HepG2 (cell line): ENCODE measurements around the gene COASY. TPM values are rescaled to one million over a fixed set of nuclear protein-coding genes. Genes with fewer than 3 reads are reported as not detected.

Experiments used
- CENPX ChIP-seq: sonication (generic); formaldehyde crosslinking; IDR thresholded peaks from 2 replicates; pipeline ENCODE4 v1.9.0; 2021; ENCODE audit warnings: mild to moderate bottlenecking, missing genetic modification reagents, moderate library complexity
- IKZF4 ChIP-seq: sonication (generic); formaldehyde crosslinking; IDR thresholded peaks from 2 replicates; pipeline ENCODE4 v1.5.1; 2020; ENCODE audit warnings: borderline replicate concordance, mild to moderate bottlenecking, low read depth, missing genetic modification reagents; ENCODE audit errors: not compliant biosample characterization
- MED8 ChIP-seq: sonication (generic); formaldehyde crosslinking; IDR thresholded peaks from 2 replicates; pipeline ENCODE4 v1.8.1; 2023; ENCODE audit warnings: mild to moderate bottlenecking, missing genetic modification reagents; ENCODE audit not compliant: insufficient replicate concordance
- MXI1 ChIP-seq: IDR thresholded peaks from 3 replicates; pipeline ENCODE4 v1.6.1; 2012; ENCODE audit warnings: low read depth, low read length, inconsistent platforms, borderline replicate concordance
- NFKBIZ ChIP-seq: IDR thresholded peaks from 2 replicates; pipeline ENCODE4 v1.6.1; 2018; ENCODE audit warnings: missing genetic modification reagents, missing compliant biosample characterization
- NR1H2 ChIP-seq: sonication (generic); formaldehyde crosslinking; IDR thresholded peaks from 2 replicates; pipeline ENCODE4 v1.8.1; 2022; ENCODE audit warnings: low read depth, missing genetic modification reagents, borderline replicate concordance
- RBM39 ChIP-seq: fragments of 200-400 bp; formaldehyde crosslinking; IDR thresholded peaks from one replicate; pipeline ENCODE4 v1.6.1; 2018; ENCODE audit warnings: antibody characterized with exemption, mild to moderate bottlenecking, low read depth, low read length; ENCODE audit not compliant: poor library complexity, severe bottlenecking
- SAP130 ChIP-seq: IDR thresholded peaks from 2 replicates; pipeline ENCODE4 v1.6.1; 2016; ENCODE audit warnings: low read depth
- SETDB1 ChIP-seq: sonication (generic); formaldehyde crosslinking; IDR thresholded peaks from 2 replicates; pipeline ENCODE4 v1.5.1; 2020; ENCODE audit warnings: missing genetic modification reagents, mild to moderate bottlenecking, borderline replicate concordance
- SIX4 ChIP-seq: sonication (generic); formaldehyde crosslinking; IDR thresholded peaks from 2 replicates; pipeline ENCODE4 v1.4.0; 2020; ENCODE audit warnings: missing genetic modification reagents
- SPEN ChIP-seq: sonication (generic); formaldehyde crosslinking; IDR thresholded peaks from 2 replicates; pipeline ENCODE4 v1.5.1; 2020; ENCODE audit warnings: low read depth, mild to moderate bottlenecking, missing genetic modification reagents
- ZFP36 ChIP-seq: fragments of 150-350 bp; IDR thresholded peaks from 2 replicates; pipeline ENCODE4 v1.6.1; 2018; ENCODE audit warnings: borderline replicate concordance, low read length, low read depth; ENCODE audit not compliant: partially characterized antibody
- ZNF280B ChIP-seq: sonication (generic); formaldehyde crosslinking; IDR thresholded peaks from 2 replicates; pipeline ENCODE4 v1.5.0; 2020; ENCODE audit warnings: missing genetic modification reagents, mild to moderate bottlenecking, borderline replicate concordance
- ZNF331 ChIP-seq: sonication (generic); formaldehyde crosslinking; IDR thresholded peaks from 2 replicates; pipeline ENCODE4 v1.4.0; 2020; ENCODE audit warnings: missing genetic modification reagents
- ZNF367 ChIP-seq: sonication (generic); formaldehyde crosslinking; IDR thresholded peaks from 2 replicates; pipeline ENCODE4 v1.4.0; 2020; ENCODE audit warnings: missing genetic modification reagents, borderline replicate concordance
- ZSCAN12 ChIP-seq: sonication (generic); formaldehyde crosslinking; IDR thresholded peaks from 2 replicates; pipeline ENCODE4 v1.9.0; 2021; ENCODE audit warnings: mild to moderate bottlenecking, missing genetic modification reagents
- ZSCAN22 ChIP-seq: sonication (generic); formaldehyde crosslinking; IDR thresholded peaks from 2 replicates; pipeline ENCODE4 v1.4.0; 2020; ENCODE audit warnings: mild to moderate bottlenecking, missing genetic modification reagents
- ZSCAN9 ChIP-seq: IDR thresholded peaks from 2 replicates; pipeline ENCODE4 v1.6.1; 2016; ENCODE audit warnings: borderline replicate concordance
- polyA plus RNA-seq, 8 experiments: library from polyadenylated mRNA; depleted of rRNA in 3 of 8; stranded (reverse) in 7 of 8; unstranded in 1 of 8; fragments of >200 nt; fragmentation: Illumina TruSeq in 4 of 8; extraction: Trizol in 4 of 8; gene quantifications; 2 replicates each; pipeline versions ENCODE4 v1.2.1 to v1.2.3, GENCODE V29; 2011 to 2016; ENCODE audit warnings: low read depth in 4 of 8, missing spikeins in 1 of 8, mixed read lengths in 1 of 8; ENCODE audit not compliant: insufficient read depth in 1 of 8
- total RNA-seq, 5 experiments: library from RNA; depleted of rRNA; stranded (reverse); fragments of >200 nt; fragmentation: Illumina TruSeq; extraction: Trizol; gene quantifications; 2 replicates each; pipeline ENCODE4 v1.2.3, GENCODE V29; 2016; ENCODE audit warnings: low read depth in 1 of 5
- TF ChIP-seq, protein P1 (sequence below): sonication (generic); formaldehyde crosslinking; IDR thresholded peaks from 2 replicates; pipeline ENCODE4 v1.4.0; 2020; ENCODE audit warnings: missing genetic modification reagents; ENCODE audit errors: not compliant biosample characterization
- TF ChIP-seq, protein P2 (sequence below): sonication (generic); formaldehyde crosslinking; IDR thresholded peaks from 2 replicates; pipeline ENCODE4 v1.4.0; 2020; ENCODE audit warnings: mild to moderate bottlenecking, missing genetic modification reagents
- TF ChIP-seq, protein P3 (sequence below): sonication (generic); formaldehyde crosslinking; IDR thresholded peaks from 2 replicates; pipeline ENCODE4 v1.8.0; 2022; ENCODE audit warnings: missing genetic modification reagents, mild to moderate bottlenecking, borderline replicate concordance
- TF ChIP-seq, protein P4 (sequence below): sonication (generic); formaldehyde crosslinking; IDR thresholded peaks from 2 replicates; pipeline ENCODE4; 2020; ENCODE audit warnings: missing genetic modification reagents, mild to moderate bottlenecking, borderline replicate concordance

COASY gene
- total and polyA plus RNA-seq, 2 of the 13 experiments (the other 11 are each of a cell fraction or from before 2014, with no cell fraction given) = 90.7 to 125 TPM

GRCh38 chr17:42566883-42567573, 5.1 kb downstream of the COASY start, which contains the start of gene MLX (continued):
- TF ChIP-seq IKZF4 (no peak), ZSCAN22 (CRISPR knock-in tag) (no peak), ZSCAN12 (0 out of 2 replicates have a peak, but pooled peaks have one; percentile 54), ZNF331 (CRISPR knock-in tag) (0 out of 2 replicates have a peak, but pooled peaks have one; percentile 35), SETDB1 (CRISPR knock-in tag) (no peak), ZFP36 (no peak), SPEN (CRISPR knock-in tag) (peak; percentile 79), NR1H2 (CRISPR knock-in tag) (0 out of 2 replicates have a peak, but pooled peaks have one; percentile 33), CENPX (CRISPR knock-in tag) (no peak), ZSCAN9 (CRISPR knock-in tag) (peak; percentile 80), RBM39 (peak; percentile 94), MXI1 (peak; percentile 72; the same call in 1 of the 3 replicates), ZNF367 (CRISPR knock-in tag) (no peak), SIX4 (CRISPR knock-in tag) (no peak), MED8 (CRISPR knock-in tag) (peak; percentile 65), NFKBIZ (peak; percentile 42; the same call in 1 of the 2 replicates), ZNF280B (peak; percentile 31; the same call in 1 of the 2 replicates), SAP130 (CRISPR knock-in tag) (peak; percentile 95)
- TF ChIP-seq, protein P1, sequence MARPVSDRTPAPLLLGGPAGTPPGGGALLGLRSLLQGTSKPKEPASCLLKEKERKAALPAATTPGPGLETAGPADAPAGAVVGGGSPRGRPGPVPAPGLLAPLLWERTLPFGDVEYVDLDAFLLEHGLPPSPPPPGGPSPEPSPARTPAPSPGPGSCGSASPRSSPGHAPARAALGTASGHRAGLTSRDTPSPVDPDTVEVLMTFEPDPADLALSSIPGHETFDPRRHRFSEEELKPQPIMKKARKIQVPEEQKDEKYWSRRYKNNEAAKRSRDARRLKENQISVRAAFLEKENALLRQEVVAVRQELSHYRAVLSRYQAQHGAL (CRISPR knock-in tag) = no peak
- TF ChIP-seq, protein P2, sequence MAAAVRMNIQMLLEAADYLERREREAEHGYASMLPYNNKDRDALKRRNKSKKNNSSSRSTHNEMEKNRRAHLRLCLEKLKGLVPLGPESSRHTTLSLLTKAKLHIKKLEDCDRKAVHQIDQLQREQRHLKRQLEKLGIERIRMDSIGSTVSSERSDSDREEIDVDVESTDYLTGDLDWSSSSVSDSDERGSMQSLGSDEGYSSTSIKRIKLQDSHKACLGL (CRISPR knock-in tag) = peak; percentile 95
- TF ChIP-seq, protein P3, sequence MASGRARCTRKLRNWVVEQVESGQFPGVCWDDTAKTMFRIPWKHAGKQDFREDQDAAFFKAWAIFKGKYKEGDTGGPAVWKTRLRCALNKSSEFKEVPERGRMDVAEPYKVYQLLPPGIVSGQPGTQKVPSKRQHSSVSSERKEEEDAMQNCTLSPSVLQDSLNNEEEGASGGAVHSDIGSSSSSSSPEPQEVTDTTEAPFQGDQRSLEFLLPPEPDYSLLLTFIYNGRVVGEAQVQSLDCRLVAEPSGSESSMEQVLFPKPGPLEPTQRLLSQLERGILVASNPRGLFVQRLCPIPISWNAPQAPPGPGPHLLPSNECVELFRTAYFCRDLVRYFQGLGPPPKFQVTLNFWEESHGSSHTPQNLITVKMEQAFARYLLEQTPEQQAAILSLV (CRISPR knock-in tag) = peak; percentile 65; the same call in 1 of the 2 replicates
- TF ChIP-seq, protein P4, sequence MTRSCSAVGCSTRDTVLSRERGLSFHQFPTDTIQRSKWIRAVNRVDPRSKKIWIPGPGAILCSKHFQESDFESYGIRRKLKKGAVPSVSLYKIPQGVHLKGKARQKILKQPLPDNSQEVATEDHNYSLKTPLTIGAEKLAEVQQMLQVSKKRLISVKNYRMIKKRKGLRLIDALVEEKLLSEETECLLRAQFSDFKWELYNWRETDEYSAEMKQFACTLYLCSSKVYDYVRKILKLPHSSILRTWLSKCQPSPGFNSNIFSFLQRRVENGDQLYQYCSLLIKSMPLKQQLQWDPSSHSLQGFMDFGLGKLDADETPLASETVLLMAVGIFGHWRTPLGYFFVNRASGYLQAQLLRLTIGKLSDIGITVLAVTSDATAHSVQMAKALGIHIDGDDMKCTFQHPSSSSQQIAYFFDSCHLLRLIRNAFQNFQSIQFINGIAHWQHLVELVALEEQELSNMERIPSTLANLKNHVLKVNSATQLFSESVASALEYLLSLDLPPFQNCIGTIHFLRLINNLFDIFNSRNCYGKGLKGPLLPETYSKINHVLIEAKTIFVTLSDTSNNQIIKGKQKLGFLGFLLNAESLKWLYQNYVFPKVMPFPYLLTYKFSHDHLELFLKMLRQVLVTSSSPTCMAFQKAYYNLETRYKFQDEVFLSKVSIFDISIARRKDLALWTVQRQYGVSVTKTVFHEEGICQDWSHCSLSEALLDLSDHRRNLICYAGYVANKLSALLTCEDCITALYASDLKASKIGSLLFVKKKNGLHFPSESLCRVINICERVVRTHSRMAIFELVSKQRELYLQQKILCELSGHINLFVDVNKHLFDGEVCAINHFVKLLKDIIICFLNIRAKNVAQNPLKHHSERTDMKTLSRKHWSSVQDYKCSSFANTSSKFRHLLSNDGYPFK = peak; percentile 75; the same call in 1 of the 2 replicates
